HG03103 (cell line): Measurements from ENCODE around the gene IL13RA2.

Source experiments
- ATAC-seq: cut with Tn5 transposase; IDR thresholded peaks from one replicate; pipeline ENCODE4 v1.9.1; 2021; ENCODE audit warnings: low read depth; ENCODE audit not compliant: unreplicated experiment

Gene IL13RA2, protein sequence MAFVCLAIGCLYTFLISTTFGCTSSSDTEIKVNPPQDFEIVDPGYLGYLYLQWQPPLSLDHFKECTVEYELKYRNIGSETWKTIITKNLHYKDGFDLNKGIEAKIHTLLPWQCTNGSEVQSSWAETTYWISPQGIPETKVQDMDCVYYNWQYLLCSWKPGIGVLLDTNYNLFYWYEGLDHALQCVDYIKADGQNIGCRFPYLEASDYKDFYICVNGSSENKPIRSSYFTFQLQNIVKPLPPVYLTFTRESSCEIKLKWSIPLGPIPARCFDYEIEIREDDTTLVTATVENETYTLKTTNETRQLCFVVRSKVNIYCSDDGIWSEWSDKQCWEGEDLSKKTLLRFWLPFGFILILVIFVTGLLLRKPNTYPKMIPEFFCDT

GRCh38 chrX:115017455-115017854 lies at the start of gene IL13RA2:
TSS of gene IL13RA2 (minus strand) at chrX:115017616. CDS start at chrX:115017269, 347 bp downstream.
- ATAC-seq: no peak

DNA sequence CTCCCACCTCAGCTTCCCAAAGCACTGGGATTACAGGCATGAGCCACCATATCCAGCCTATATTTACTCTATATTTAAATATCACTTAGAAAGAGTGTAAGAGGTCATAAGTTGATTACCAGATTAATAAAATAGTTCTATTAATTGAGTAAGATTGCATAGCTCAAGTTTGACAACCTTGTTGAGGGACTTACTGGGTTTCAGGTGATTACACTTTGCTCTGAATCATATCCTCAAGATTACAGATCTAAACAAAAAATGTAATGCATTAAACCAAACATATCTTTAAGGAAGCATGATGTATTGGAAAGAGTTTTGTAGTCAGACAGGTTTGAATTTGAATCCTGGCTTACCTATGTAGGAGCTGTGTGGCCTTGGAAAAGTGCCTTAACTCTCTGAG lies 47.9 kb upstream of the IL13RA2 start:
- no peak for ATAC-seq

DNA sequence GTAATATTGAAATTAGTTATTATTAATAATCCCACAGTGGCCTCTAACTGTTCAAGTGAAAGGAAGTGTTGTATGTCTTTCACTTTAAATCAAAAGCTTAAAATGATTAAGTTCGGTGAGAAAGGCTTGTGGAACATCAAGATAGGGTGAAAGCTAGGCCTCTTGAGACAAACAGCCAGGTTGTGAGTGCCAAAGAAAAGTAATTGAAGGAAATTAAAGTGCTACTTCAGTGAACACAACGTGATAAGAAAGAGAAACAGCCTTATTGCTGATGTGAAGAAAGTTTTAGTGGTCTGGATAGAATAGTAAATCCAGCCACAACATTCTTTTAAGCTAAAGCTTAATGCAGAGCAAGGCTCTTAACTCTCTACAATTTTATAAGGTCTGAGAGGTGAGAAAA lies 42.6 kb upstream of the IL13RA2 start:
- no peak for ATAC-seq

- no peak for ATAC-seq
Observed at GRCh38 chrX:115058276-115058675, 40.9 kb upstream of the IL13RA2 start.

DNA sequence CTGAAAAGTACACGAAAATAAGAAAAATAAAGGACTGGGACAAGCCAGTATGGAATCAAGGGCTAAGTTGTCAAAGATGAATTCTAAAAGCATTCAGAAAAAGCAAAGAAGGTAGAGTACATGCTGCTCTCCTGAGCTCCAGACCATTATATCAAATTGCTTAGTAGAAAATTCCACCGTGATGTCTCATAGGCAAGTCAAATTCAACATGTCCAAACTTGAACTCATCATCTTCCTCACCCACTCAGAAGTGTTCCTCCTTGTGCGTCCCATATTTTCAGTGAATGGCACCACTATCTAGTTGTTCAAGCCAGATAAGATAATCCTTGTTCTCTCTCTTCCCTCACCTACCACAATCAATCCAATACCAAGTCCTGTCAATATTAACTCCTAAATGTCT lies 37.5 kb upstream of the IL13RA2 start:
- no peak for ATAC-seq

DNA sequence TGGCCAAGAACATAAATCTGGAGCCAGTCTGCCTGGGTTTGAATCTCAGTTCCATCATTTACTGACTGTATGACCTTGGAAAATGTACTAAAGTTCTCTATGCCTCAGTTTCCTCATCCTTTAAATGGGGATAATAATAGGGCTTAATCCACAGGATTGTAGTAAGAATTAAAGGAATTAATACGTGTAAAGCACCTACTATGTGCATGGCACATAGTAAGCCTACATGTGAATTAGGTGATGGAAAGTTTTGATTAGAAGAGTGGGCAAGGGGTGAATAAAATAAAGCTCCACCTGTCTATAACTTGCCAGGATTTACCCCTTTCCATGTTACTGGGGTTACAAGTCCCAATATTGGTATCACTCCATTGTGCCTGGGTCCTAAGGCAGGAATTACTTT lies 35.8 kb upstream of the IL13RA2 start:
- no peak for ATAC-seq

- no peak for ATAC-seq
Observed at GRCh38 chrX:115047715-115048114, 30.3 kb upstream of the IL13RA2 start.

GRCh38 chrX:115047181-115047580 lies 29.8 kb upstream of the IL13RA2 start:
- ATAC-seq: no peak

DNA sequence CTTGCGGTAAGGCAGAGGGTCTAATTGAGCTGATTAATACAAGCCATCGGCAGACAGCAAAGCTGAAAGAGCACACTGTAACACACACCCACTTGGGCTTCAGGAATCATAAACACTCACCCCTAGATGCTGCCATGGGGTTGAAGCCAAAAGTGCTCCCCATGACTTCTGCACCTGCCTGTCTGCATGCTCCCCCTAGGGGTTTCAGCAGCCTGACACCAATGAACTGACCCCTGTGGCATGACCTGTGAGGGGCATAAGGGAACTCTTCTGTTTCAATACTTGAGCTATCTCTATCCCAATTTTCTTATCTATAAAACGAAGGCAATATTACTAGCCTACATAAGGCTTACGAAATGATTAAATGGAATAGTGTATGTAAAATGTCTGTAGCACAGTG lies 23.0 kb upstream of the IL13RA2 start:
- no peak for ATAC-seq

DNA sequence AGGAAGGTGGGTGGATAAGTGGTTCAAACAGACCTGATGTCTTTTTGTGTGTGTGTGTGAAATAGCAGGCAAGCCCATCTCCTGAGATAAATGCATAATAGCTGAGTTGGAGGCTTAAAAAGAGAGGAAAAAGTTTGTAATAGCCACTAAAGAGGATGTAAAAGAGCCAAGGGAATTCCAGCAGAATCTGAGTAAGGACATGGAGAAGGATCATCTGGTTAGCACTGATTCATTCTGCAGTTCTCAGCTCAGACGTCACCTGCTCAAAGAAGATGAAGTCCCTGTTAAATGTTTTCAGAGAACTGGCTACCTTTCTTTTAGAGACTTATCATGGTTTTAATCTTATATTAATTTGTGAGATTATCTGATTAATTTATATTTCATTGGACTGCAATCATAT lies 21.0 kb upstream of the IL13RA2 start:
- no peak for ATAC-seq

DNA sequence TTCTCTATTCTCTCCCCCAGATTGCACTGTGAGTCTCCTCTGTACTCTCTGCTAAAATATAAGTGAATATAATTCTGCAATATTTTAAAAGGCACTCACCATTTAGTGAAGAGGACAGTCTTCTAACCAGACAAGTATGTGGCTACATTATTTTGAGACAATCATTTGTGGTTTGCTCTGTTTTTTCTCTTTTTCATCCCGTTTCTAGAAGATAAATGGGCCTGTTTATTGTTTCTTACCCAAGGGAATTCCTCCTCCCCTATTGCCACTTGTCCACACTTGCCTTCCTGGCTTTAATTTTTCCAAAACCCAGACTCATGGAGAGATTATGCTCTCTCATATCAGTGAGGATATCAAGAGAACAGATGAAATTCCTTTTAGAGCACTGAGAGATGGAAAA lies 18.6 kb upstream of the IL13RA2 start:
- no peak for ATAC-seq

DNA sequence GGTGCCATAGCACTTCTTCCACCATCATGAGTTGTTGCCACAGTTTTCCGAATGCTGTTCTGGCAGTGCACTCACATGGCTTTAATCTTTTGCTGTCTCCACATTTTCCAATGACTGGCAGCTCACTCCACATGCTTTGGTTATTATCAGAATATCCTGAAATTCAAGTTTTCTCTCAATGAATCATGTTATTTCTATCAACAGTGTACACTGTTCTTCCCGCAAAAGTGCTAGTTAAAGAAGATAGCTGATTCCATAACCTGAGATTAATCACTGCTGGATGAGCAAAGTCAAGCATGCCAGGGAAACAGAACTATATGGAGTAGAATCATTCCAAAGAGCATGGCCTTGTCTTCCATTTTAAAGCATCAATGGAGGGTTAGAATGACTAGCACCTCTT lies 14.6 kb upstream of the IL13RA2 start:
- no peak for ATAC-seq

DNA sequence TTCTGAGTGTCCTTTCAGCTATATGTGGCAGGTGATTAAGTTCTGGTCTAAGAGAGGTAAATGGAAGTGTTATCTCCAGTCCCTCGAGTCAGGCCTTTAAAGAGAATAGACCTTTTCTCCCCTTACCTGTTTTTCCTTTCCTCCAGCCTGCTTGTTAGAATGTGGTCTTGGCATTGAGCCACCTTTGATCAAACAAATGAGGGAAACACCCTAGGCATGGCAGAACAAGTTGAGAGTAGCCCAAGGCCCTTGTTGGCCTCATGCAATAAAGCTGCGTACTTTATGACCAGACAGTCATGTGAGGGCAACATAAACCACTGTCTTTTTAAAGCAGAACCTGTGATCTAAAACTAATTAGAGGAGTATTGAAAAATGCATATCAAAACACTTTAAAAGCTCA lies 13.2 kb upstream of the IL13RA2 start:
- no peak for ATAC-seq

DNA sequence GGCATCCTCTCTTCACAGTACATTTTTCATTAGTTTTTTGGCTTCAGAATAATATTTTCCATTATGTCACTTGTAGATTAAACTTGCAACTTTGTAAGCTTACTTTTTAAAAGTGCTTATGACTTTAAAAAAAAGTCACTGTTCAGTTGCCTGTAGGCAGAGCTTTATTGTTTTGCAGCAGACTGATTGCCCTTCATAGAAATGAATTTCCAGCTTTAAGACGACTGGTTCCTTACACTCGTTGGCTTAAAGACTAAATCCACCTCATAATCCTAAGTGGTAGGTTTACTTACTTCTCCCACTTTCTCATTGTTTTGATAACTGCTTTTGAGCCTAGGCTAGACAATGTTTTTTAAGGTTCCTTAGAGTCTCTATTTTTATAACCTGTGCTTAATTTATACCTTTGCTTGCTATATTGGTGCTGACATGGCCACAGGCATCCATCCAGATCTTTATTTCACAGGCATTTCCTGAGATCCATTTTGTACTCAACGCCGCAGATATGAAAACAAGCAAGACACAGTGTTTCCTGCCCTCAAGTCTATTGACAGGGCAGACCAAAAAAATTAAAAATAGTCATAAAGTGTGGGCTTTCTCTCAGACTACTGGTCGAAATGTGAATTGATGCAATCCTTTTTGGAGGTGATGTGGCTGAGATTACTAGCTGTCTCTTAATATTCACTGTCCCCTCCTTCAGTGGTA lies 12.6 kb upstream of the IL13RA2 start:
- no peak for ATAC-seq

DNA sequence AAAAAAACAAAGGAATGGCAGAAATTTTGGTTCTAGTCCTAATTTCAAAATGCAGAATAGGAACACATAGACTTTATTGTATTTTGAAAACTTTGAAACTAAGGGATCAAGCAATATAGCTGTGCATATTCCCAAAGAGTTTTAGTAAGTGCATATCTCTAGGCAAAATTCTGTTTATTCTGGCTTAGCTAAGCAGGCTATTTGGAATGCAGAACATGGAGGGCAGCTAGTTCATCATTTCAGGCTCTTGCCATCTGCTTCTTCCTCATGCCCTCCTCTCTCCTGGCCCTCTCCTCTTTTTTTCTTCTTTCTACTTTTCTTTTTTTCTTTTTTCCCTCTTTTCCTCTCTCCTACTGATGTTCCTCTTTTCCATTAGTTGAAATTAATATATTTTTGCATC lies 12.0 kb upstream of the IL13RA2 start:
- no peak for ATAC-seq

DNA sequence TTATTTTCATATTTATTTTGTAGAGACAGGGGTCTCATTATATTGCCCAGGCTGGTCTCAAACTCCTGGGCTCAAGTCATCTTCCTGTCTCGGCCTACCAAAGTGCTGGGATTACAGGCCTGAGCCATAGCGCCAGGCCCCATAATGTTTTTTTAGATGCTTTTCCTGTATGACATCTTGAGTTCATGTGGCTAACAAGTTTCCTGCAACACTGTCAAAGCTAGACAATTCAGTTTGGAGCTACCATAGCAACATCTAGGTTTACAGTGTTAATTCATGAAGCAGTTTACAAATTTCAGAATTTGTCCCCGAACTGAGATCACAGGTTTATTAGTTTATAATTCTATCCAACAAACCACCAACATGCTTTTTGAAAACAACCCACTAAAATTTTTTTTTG lies 6.4 kb upstream of the IL13RA2 start:
- ATAC-seq: no peak

GRCh38 chrX:115023139-115023538 lies 5.7 kb upstream of the IL13RA2 start:
- ATAC-seq: no peak

DNA sequence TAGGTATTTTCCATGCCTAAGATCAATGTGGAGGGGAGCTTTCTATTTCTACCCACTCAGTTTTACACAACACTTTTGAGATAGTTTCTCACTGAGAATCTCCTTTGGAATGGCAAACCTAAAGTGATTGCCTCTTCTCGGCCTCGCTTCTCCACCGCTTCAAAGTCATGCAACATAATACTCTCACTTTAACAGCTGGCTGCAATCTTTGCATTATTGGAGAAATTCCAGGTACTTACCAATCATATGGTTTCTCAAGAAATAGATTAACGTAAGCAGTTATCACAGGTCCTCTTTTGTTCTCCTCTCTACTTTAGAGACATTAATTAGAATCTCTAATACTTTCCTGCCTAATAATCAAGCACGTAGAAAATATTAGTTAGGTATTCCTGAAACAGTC lies 3.7 kb upstream of the IL13RA2 start:
- no peak for ATAC-seq

GRCh38 chrX:115018944-115019343 lies 1.5 kb upstream of the IL13RA2 start:
- ATAC-seq: no peak

- ATAC-seq: no peak
Observed at GRCh38 chrX:115018040-115018647, 728 bp upstream of the IL13RA2 start.

GRCh38 chrX:115013705-115014104 lies 3.7 kb downstream of the IL13RA2 start:
- no peak for ATAC-seq

DNA sequence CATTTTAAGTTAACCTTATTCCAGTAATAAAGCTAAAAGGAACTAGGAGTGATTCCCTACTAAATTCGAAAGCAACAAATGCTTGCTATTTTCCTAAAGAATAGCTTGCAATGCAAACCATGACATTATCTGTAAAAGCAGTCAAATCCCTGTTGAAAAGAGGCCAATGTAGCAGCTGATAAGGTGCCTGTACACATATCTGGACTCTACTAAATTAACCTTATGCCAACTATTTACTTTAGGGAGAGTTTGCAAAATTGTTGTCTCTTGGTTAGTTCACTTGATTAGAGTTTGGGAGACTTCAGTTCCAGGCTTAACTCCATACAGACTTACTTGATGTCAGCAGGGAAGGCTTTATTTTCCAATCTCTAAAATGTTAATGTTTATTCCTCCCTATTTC lies 6.0 kb downstream of the IL13RA2 start:
- no peak for ATAC-seq
